Breast epithelium (tissue), 4 donors: Measurements from ENCODE around the gene PHF19. TPM values are rescaled to one million over a fixed set of nuclear protein-coding genes. Genes with fewer than 3 reads are reported as not detected.
A peak's percentile ranks its signal among the peaks of the same experiment; 100 is the strongest.

Experiments
- DNase-seq, 2 donors: peaks; one replicate each; pipeline ENCODE4 v3.0.0-alpha.2; 2019; ENCODE audit warnings: low spot score in 2 of 2
- H3K27ac ChIP-seq, 2 donors: fragments of 200-600 bp; sonication (generic) in 1 of 2; one replicate each; pipeline ENCODE4 v1.5.1; 2016 to 2019; ENCODE audit warnings: mild to moderate bottlenecking in 1 of 2
- H3K27me3 ChIP-seq, 2 donors: fragments of 200-600 bp; sonication (generic) in 1 of 2; one replicate each; pipeline versions ENCODE4 v1.5.1 to v1.6.0; 2017 to 2019; ENCODE audit warnings: control low read depth in 1 of 2, mild to moderate bottlenecking in 1 of 2
- H3K36me3 ChIP-seq: fragments of 200-600 bp; one replicate; pipeline ENCODE4 v1.5.1; 2019
- H3K4me1 ChIP-seq, 2 donors: fragments of 200-600 bp; sonication (generic); one replicate each; pipeline ENCODE4 v1.5.1; 2016 to 2019; ENCODE audit warnings: control low read depth in 1 of 2
- H3K4me3 ChIP-seq, 3 donors: fragments of 200-600 bp; sonication (generic); 1 replicate in 2 of 3; 2 replicates in 1 of 3; pipeline ENCODE4 v1.5.1; 2016 to 2019; ENCODE audit warnings: mild to moderate bottlenecking in 3 of 3, moderate library complexity in 2 of 3
- H3K9me3 ChIP-seq, 2 donors: fragments of 200-600 bp; sonication (generic) in 1 of 2; one replicate each; pipeline ENCODE4 v1.5.1; 2016 to 2019; ENCODE audit warnings: control low read depth in 1 of 2
- CTCF ChIP-seq, 3 donors: fragments of 450-650 bp; IDR thresholded peaks; one replicate each; pipeline ENCODE4 v1.5.1; 2016 to 2017; ENCODE audit warnings: antibody characterized with exemption in 3 of 3, mild to moderate bottlenecking in 3 of 3, moderate library complexity in 3 of 3
- POLR2A ChIP-seq: fragments of 450-650 bp; IDR thresholded peaks from one replicate; pipeline ENCODE4 v1.6.1; 2016; ENCODE audit warnings: antibody characterized with exemption, mild to moderate bottlenecking, moderate library complexity
- POLR2AphosphoS5 ChIP-seq, 3 donors: sonication (generic); formaldehyde crosslinking; IDR thresholded peaks; one replicate each; pipeline ENCODE4 v1.6.1; 2017; ENCODE audit warnings: antibody characterized with exemption in 3 of 3
- intact Hi-C: fragments of 100-400 bp; cut with DNase I; formaldehyde crosslinking; loops from one replicate; pipeline ENCODE4 v1.15.1; 2023; ENCODE audit warnings: low total_unique reads
- total RNA-seq, 3 donors: library from RNA; depleted of rRNA; stranded (reverse); fragments of >200 nt; gene quantifications; one replicate each; pipeline ENCODE4 v1.1.0, GENCODE V29; 2016

The PHF19 gene
- total RNA-seq, 3 donors from 2014 or later: 16.5 to 33.1 (median 19.0) TPM

DNA sequence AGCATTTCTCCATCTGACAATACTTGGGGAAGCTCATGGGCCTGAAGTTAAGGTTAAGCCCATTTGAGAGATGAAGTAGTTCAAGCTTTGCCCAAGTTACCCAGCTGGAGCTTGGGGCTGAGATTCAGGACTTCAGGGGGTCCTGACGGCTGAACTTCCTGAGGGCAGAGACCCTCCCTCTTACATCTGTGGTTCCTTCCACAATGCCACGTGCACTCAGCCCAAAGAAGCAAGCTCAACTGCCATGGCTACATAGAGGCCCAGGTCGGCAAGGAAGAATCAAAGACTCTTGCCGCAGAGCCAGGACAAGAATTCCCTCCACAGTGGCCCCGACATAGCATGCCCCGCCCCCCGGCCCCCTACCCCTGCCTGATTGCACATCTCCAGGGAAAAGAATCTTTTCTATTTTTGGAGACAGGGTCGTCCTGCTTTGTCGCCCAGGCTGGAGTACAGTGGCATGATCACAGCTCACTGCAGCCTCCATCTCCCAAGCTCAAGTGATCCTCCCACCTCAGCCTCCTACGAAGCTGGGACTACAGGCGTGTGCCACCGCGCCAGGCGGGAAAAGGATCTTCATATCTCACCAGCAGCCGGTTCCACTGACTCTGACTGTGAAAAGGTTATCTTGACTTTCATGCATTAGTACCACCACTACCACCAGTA is 9.2 kb downstream of the PHF19 start:
- peak overlapping the region; percentile 88 to 93 for H3K27ac ChIP-seq
- H3K4me3 ChIP-seq: peak overlapping the region; percentile 50 to 83 (median 66)
- H3K27me3 ChIP-seq: no peaks in the 10 kb centered on the region
- H3K36me3 ChIP-seq: no peaks in the 10 kb centered on the region
- DNase-seq: no peak
- intact Hi-C loops: loop anchor here (2.0 kb wide), 1 partner anchor 61 kb away; no protein-coding TSS in a partner anchor
- H3K4me1 ChIP-seq: no peaks in the 10 kb centered on the region
- TF ChIP-seq POLR2AphosphoS5 (IDR thresholded peaks at IDR 0.05): no peak
- no peak for TF ChIP-seq POLR2A
- TF ChIP-seq CTCF (IDR thresholded peaks at IDR 0.05): no peak
- H3K9me3 ChIP-seq: no peaks in the 10 kb centered on the region

GRCh38 chr9:120866651-120867050 is 10.3 kb downstream of the PHF19 start:
- intact Hi-C loops: no loop called here

DNA sequence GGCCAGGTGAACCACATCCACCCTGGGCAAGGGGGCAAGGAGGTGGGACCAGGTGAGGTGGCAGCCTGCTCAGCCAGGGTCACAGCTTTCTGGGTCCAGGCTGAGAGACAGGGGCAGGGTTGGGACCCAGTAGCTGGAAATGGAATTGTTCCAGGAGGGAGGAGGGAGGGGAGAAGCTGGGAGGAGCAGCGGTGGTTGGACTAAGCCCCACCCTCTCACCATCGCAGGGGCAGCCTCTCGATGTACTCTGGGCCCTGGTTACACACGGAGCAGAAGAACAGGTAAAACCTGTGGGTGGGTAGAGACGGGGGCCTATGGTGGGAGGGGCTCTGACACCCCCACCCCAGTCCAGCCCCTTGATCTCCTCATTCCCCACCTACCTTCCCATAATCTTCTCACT is 11.2 kb downstream of the PHF19 start:
- intact Hi-C loops: no loop called here
- TF ChIP-seq POLR2A: no peak
- no peak for TF ChIP-seq CTCF (IDR thresholded peaks at IDR 0.05)
- no peak for TF ChIP-seq POLR2AphosphoS5 (IDR thresholded peaks at IDR 0.05)
- no peaks in the 10 kb centered on the region for H3K4me1 ChIP-seq
- H3K4me3 ChIP-seq: no peak overlapping the region
- H3K9me3 ChIP-seq: no peaks in the 10 kb centered on the region
- H3K36me3 ChIP-seq: no peaks in the 10 kb centered on the region
- H3K27me3 ChIP-seq: no peaks in the 10 kb centered on the region
- H3K27ac ChIP-seq: peak overlapping the region in 1 of 2 donors; percentile 41
- DNase-seq: no peak

More at GRCh38 chr9:120866651-120867050, 10.3 kb downstream of the PHF19 start:
- Histone ChIP-seq H3K4me3 (no peak overlapping the region), H3K9me3 (no peaks in the 10 kb centered on the region), H3K4me1 (no peaks in the 10 kb centered on the region), H3K36me3 (no peaks in the 10 kb centered on the region), H3K27me3 (no peaks in the 10 kb centered on the region), H3K27ac (no peak overlapping the region)
- no peak for DNase-seq
- TF ChIP-seq CTCF (IDR thresholded peaks at IDR 0.05) (no peak), POLR2A (no peak), POLR2AphosphoS5 (IDR thresholded peaks at IDR 0.05) (no peak)

- TF ChIP-seq CTCF (IDR thresholded peaks at IDR 0.05) (no peak), POLR2AphosphoS5 (IDR thresholded peaks at IDR 0.05) (no peak), POLR2A (no peak)
- Histone ChIP-seq H3K4me3 (no peak overlapping the region), H3K9me3 (no peaks in the 10 kb centered on the region), H3K36me3 (no peaks in the 10 kb centered on the region), H3K27me3 (no peaks in the 10 kb centered on the region), H3K27ac (peak overlapping the region in 1 of 2 donors; percentile 41), H3K4me1 (no peaks in the 10 kb centered on the region)
- DNase-seq: no peak
- intact Hi-C loops: no loop called here
Measured at GRCh38 chr9:120865176-120865575, 11.8 kb downstream of the PHF19 start.

GRCh38 chr9:120864719-120865118 is 12.3 kb downstream of the PHF19 start:
- H3K4me3 ChIP-seq: no peak overlapping the region
- no peak overlapping the region for H3K27ac ChIP-seq
- TF ChIP-seq POLR2A: no peak
- TF ChIP-seq CTCF (IDR thresholded peaks at IDR 0.05): no peak
- TF ChIP-seq POLR2AphosphoS5 (IDR thresholded peaks at IDR 0.05): no peak
- no peaks in the 10 kb centered on the region for H3K36me3 ChIP-seq
- intact Hi-C loops: no loop called here
- no peaks in the 10 kb centered on the region for H3K4me1 ChIP-seq
- no peak for DNase-seq
- no peaks in the 10 kb centered on the region for H3K27me3 ChIP-seq
- H3K9me3 ChIP-seq: no peaks in the 10 kb centered on the region
